ENCODE data around the gene ADGRL2. TPM values are rescaled to one million over a fixed set of nuclear protein-coding genes. Genes with fewer than 3 reads are reported as not detected.

ADGRL2 gene
- total and polyA plus RNA-seq, 2 of the 4 experiments (the other 2 are of a cell fraction), result 17.0 to 42.7 TPM

GRCh38 chr1:81781749-81782148 is 19.0 kb upstream of the ADGRL2 start:
- dilution Hi-C loops (cut with HindIII; ENCODE audit: low sequenced_read_pairs, unreplicated experiment) (no loop called here), in situ Hi-C loops (cut with MboI; ENCODE audit: low sequenced_read_pairs) (no loop called here), intact Hi-C loops (cut with micrococcal nuclease) (no loop called here)
- Histone ChIP-seq H3K4me3 (ENCODE audit: insufficient read depth, low read depth, low read length) (no peak overlapping the region), H4K5ac (ENCODE audit: low read depth, low read length) (no peak overlapping the region), H3K14ac (replicated peaks; ENCODE audit: low read depth, low read length) (no peak overlapping the region), H3K56ac (ENCODE audit: extremely low read depth, insufficient read depth, low read length) (no peak overlapping the region), H3K27ac (ENCODE audit: insufficient read depth, low read length) (no peak overlapping the region), H4K91ac (ENCODE audit: insufficient read depth, low read depth, low read length) (no peak overlapping the region), H2AK9ac (replicated peaks; ENCODE audit: low read depth, low read length, poor library complexity) (no peak overlapping the region), H3K4me1 (ENCODE audit: control insufficient read depth, insufficient read depth, low read length) (no peaks in the 10 kb centered on the region), H3K4ac (ENCODE audit: low read depth, low read length) (no peak overlapping the region), H4K20me1 (ENCODE audit: insufficient read depth, low read length) (no peaks in the 10 kb centered on the region), H3K9ac (ENCODE audit: low read depth, low read length) (no peak overlapping the region), H2BK120ac (ENCODE audit: low read depth, low read length) (no peak overlapping the region), H3K9me3 (ENCODE audit: control insufficient read depth, insufficient read depth, low read length) (no peaks in the 10 kb centered on the region), H2BK5ac (ENCODE audit: low read depth, low read length, poor library complexity, severe bottlenecking) (no peak overlapping the region), H4K8ac (ENCODE audit: low read depth in 2 of 2, low read length in 2 of 2) (no peak overlapping the region), H2AFZ (replicated peaks; ENCODE audit: low read length, poor library complexity) (no peak overlapping the region), H3K4me2 (ENCODE audit: low read depth, low read length) (no peak overlapping the region), H2BK15ac (ENCODE audit: low read depth, low read length) (no peak overlapping the region), H3K9me1 (ENCODE audit: insufficient read depth, low read length) (no peaks in the 10 kb centered on the region), H3K23ac (ENCODE audit: low read depth, low read length) (no peak overlapping the region), H3K79me1 (ENCODE audit: low read depth in 1 of 2, low read length in 2 of 2) (no peaks in the 10 kb centered on the region), H3K27me3 (ENCODE audit: control insufficient read depth, insufficient read depth, low read length) (no peaks in the 10 kb centered on the region; the same call in 1 of the 2 replicates), H3K18ac (ENCODE audit: low read depth, low read length) (no peak overlapping the region), H3K36me3 (ENCODE audit: control insufficient read depth, insufficient read depth, low read length) (no peaks in the 10 kb centered on the region), H2AK5ac (ENCODE audit: low read depth, low read length) (no peak overlapping the region), H2BK20ac (ENCODE audit: low read depth, low read length) (no peak overlapping the region)
- no TSS peak for BruUV-seq (replicated peaks)
- WGBS, 2 experiments (ENCODE audit: extremely low coverage in 2 of 2, insufficient read length in 1 of 2), result no CpG with 5 or more reads among the region's 2 CpGs
- ATAC-seq (ENCODE audit: low read depth) (no peak), DNase-seq (no peak)
- ChIA-PET CTCF (interaction anchor here (0.7 to 1.2 kb wide), 2 partner anchors 16 to 21 kb away, joined by 3 read pairs; no protein-coding TSS in a partner anchor), POLR2A (ENCODE audit: unreplicated experiment) (no interaction called here)
- TF ChIP-seq BHLHE40 (IDR thresholded peaks at IDR 0.05; ENCODE audit: low read depth, low read length) (no peak), MXI1 (IDR thresholded peaks at IDR 0.05; ENCODE audit: borderline replicate concordance, low read depth, low read length) (no peak), POLR2A (IDR thresholded peaks at IDR 0.05; ENCODE audit: low read depth, low read length) (no peak), MAFK (IDR thresholded peaks at IDR 0.05; ENCODE audit: low read depth, low read length) (no peak)
- TF ChIP-seq, protein P1, sequence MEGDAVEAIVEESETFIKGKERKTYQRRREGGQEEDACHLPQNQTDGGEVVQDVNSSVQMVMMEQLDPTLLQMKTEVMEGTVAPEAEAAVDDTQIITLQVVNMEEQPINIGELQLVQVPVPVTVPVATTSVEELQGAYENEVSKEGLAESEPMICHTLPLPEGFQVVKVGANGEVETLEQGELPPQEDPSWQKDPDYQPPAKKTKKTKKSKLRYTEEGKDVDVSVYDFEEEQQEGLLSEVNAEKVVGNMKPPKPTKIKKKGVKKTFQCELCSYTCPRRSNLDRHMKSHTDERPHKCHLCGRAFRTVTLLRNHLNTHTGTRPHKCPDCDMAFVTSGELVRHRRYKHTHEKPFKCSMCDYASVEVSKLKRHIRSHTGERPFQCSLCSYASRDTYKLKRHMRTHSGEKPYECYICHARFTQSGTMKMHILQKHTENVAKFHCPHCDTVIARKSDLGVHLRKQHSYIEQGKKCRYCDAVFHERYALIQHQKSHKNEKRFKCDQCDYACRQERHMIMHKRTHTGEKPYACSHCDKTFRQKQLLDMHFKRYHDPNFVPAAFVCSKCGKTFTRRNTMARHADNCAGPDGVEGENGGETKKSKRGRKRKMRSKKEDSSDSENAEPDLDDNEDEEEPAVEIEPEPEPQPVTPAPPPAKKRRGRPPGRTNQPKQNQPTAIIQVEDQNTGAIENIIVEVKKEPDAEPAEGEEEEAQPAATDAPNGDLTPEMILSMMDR (conservative IDR thresholded peaks at IDR 0.05; ENCODE audit: low read depth, low read length), result no peak

Data from IMR-90 (cell line).